ENCODE results near the gene KIF6.
"Not testable (repeated sequence)": the region's sequence is repeated elsewhere in the genome, so short reads cannot be mapped to it uniquely, and the experiment has no call there.

The KIF6 gene

GRCh38 chr6:39754514-39755115 lies 29.4 kb upstream of the KIF6 start:
- Histone ChIP-seq H3K36me3 (ENCODE audit: control insufficient read depth, insufficient read depth, low read length) (no peaks in the 10 kb centered on the region), H3K4me1 (ENCODE audit: control insufficient read depth, insufficient read depth, low read length) (no peaks in the 10 kb centered on the region), H3K9ac (ENCODE audit: low read depth, low read length) (no peak overlapping the region), H3K9me3 (ENCODE audit: control insufficient read depth, insufficient read depth, low read length) (no peaks in the 10 kb centered on the region), H3K27me3 (ENCODE audit: control insufficient read depth, insufficient read depth, low read length) (no peaks in the 10 kb centered on the region), H3K4me3 (ENCODE audit: low read depth, low read length) (no peak overlapping the region)

- Histone ChIP-seq H3K4me1 (ENCODE audit: control insufficient read depth, insufficient read depth, low read length) (no peaks in the 10 kb centered on the region), H3K9ac (ENCODE audit: low read depth, low read length) (no peak overlapping the region), H3K36me3 (ENCODE audit: control insufficient read depth, insufficient read depth, low read length) (no peaks in the 10 kb centered on the region)
Measured at GRCh38 chr6:39753725-39754045, 28.5 kb upstream of the KIF6 start.

GRCh38 chr6:39752835-39753724 lies 27.9 kb upstream of the KIF6 start:
- Histone ChIP-seq H3K9ac (ENCODE audit: low read depth, low read length) (no peak overlapping the region), H3K36me3 (ENCODE audit: control insufficient read depth, insufficient read depth, low read length) (no peaks in the 10 kb centered on the region), H3K4me3 (ENCODE audit: low read depth, low read length) (no peak overlapping the region), H3K9me3 (ENCODE audit: control insufficient read depth, insufficient read depth, low read length) (no peaks in the 10 kb centered on the region), H3K27me3 (ENCODE audit: control insufficient read depth, insufficient read depth, low read length) (no peaks in the 10 kb centered on the region), H3K4me1 (ENCODE audit: control insufficient read depth, insufficient read depth, low read length) (no peaks in the 10 kb centered on the region)

More at GRCh38 chr6:39753725-39754045, 28.5 kb upstream of the KIF6 start:
- no peaks in the 10 kb centered on the region for H3K9me3 ChIP-seq (ENCODE audit: control insufficient read depth, insufficient read depth, low read length)
- no peak overlapping the region for H3K4me3 ChIP-seq (ENCODE audit: low read depth, low read length)
- H3K27me3 ChIP-seq (ENCODE audit: control insufficient read depth, insufficient read depth, low read length), result no peaks in the 10 kb centered on the region

- H3K27me3 ChIP-seq (ENCODE audit: control insufficient read depth, insufficient read depth, low read length), result no peaks in the 10 kb centered on the region
- H3K9ac ChIP-seq (ENCODE audit: low read depth, low read length), result no peak overlapping the region
- H3K36me3 ChIP-seq (ENCODE audit: control insufficient read depth, insufficient read depth, low read length), result no peaks in the 10 kb centered on the region
- no peaks in the 10 kb centered on the region for H3K9me3 ChIP-seq (ENCODE audit: control insufficient read depth, insufficient read depth, low read length)
- H3K4me3 ChIP-seq (ENCODE audit: low read depth, low read length), result no peak overlapping the region
- no peaks in the 10 kb centered on the region for H3K4me1 ChIP-seq (ENCODE audit: control insufficient read depth, insufficient read depth, low read length)
Measured at GRCh38 chr6:39746795-39747194, 21.6 kb upstream of the KIF6 start.

- Histone ChIP-seq H3K9ac (ENCODE audit: low read depth, low read length) (peak overlapping the region; percentile 3), H3K27me3 (ENCODE audit: control insufficient read depth, insufficient read depth, low read length) (no peaks in the 10 kb centered on the region), H3K36me3 (ENCODE audit: control insufficient read depth, insufficient read depth, low read length) (no peaks in the 10 kb centered on the region), H3K4me1 (ENCODE audit: control insufficient read depth, insufficient read depth, low read length) (peaks cover 22% of the 10 kb centered on the region), H3K4me3 (ENCODE audit: low read depth, low read length) (no peak overlapping the region), H3K9me3 (ENCODE audit: control insufficient read depth, insufficient read depth, low read length) (peaks cover 5% of the 10 kb centered on the region)
Measured at GRCh38 chr6:39733704-39734103, 8.5 kb upstream of the KIF6 start.

GRCh38 chr6:39731565-39731964 lies 6.4 kb upstream of the KIF6 start:
- Histone ChIP-seq H3K4me3 (ENCODE audit: low read depth, low read length) (no peak overlapping the region), H3K9me3 (ENCODE audit: control insufficient read depth, insufficient read depth, low read length) (peaks cover 4% of the 10 kb centered on the region), H3K9ac (ENCODE audit: low read depth, low read length) (no peak overlapping the region), H3K36me3 (ENCODE audit: control insufficient read depth, insufficient read depth, low read length) (no peaks in the 10 kb centered on the region), H3K27me3 (ENCODE audit: control insufficient read depth, insufficient read depth, low read length) (no peaks in the 10 kb centered on the region), H3K4me1 (ENCODE audit: control insufficient read depth, insufficient read depth, low read length) (peaks cover 22% of the 10 kb centered on the region)

GRCh38 chr6:39729945-39730344 lies 4.7 kb upstream of the KIF6 start:
- H3K27me3 ChIP-seq (ENCODE audit: control insufficient read depth, insufficient read depth, low read length), result no peaks in the 10 kb centered on the region
- no peaks in the 10 kb centered on the region for H3K36me3 ChIP-seq (ENCODE audit: control insufficient read depth, insufficient read depth, low read length)
- H3K4me1 ChIP-seq (ENCODE audit: control insufficient read depth, insufficient read depth, low read length), result peaks cover 22% of the 10 kb centered on the region
- no peaks in the 10 kb centered on the region for H3K9me3 ChIP-seq (ENCODE audit: control insufficient read depth, insufficient read depth, low read length)
- H3K9ac ChIP-seq (ENCODE audit: low read depth, low read length), result no peak overlapping the region
- no peak overlapping the region for H3K4me3 ChIP-seq (ENCODE audit: low read depth, low read length)

GRCh38 chr6:39725632-39725997 lies 407 bp upstream of the KIF6 start:
- H3K4me3 ChIP-seq (ENCODE audit: low read depth, low read length), result peak overlapping the region; percentile 27
- H3K9ac ChIP-seq (ENCODE audit: low read depth, low read length), result no peak overlapping the region

GRCh38 chr6:39723350-39723749 lies 1.9 kb downstream of the KIF6 start:
- not testable (repeated sequence) for H3K36me3 ChIP-seq (ENCODE audit: control insufficient read depth, insufficient read depth, low read length); H3K27me3 ChIP-seq (ENCODE audit: control insufficient read depth, insufficient read depth, low read length); H3K4me1 ChIP-seq (ENCODE audit: control insufficient read depth, insufficient read depth, low read length); H3K9me3 ChIP-seq (ENCODE audit: control insufficient read depth, insufficient read depth, low read length); H3K9ac ChIP-seq (ENCODE audit: low read depth, low read length); H3K4me3 ChIP-seq (ENCODE audit: low read depth, low read length)

More at GRCh38 chr6:39725632-39725997, 407 bp upstream of the KIF6 start:
- no peaks in the 10 kb centered on the region for H3K9me3 ChIP-seq (ENCODE audit: control insufficient read depth, insufficient read depth, low read length)
- no peaks in the 10 kb centered on the region for H3K36me3 ChIP-seq (ENCODE audit: control insufficient read depth, insufficient read depth, low read length)
- H3K4me1 ChIP-seq (ENCODE audit: control insufficient read depth, insufficient read depth, low read length), result no peaks in the 10 kb centered on the region
- no peaks in the 10 kb centered on the region for H3K27me3 ChIP-seq (ENCODE audit: control insufficient read depth, insufficient read depth, low read length)

GRCh38 chr6:39714802-39715201 lies 10.4 kb downstream of the KIF6 start:
- H3K9me3 ChIP-seq (ENCODE audit: control insufficient read depth, insufficient read depth, low read length), result no peaks in the 10 kb centered on the region
- no peaks in the 10 kb centered on the region for H3K4me1 ChIP-seq (ENCODE audit: control insufficient read depth, insufficient read depth, low read length)
- no peaks in the 10 kb centered on the region for H3K36me3 ChIP-seq (ENCODE audit: control insufficient read depth, insufficient read depth, low read length)
- no peak overlapping the region for H3K4me3 ChIP-seq (ENCODE audit: low read depth, low read length)
- H3K9ac ChIP-seq (ENCODE audit: low read depth, low read length), result no peak overlapping the region
- no peaks in the 10 kb centered on the region for H3K27me3 ChIP-seq (ENCODE audit: control insufficient read depth, insufficient read depth, low read length)

- no peak overlapping the region for H3K4me3 ChIP-seq (ENCODE audit: low read depth, low read length)
- no peaks in the 10 kb centered on the region for H3K36me3 ChIP-seq (ENCODE audit: control insufficient read depth, insufficient read depth, low read length)
- no peak overlapping the region for H3K9ac ChIP-seq (ENCODE audit: low read depth, low read length)
- H3K4me1 ChIP-seq (ENCODE audit: control insufficient read depth, insufficient read depth, low read length), result peaks cover 3% of the 10 kb centered on the region
- no peaks in the 10 kb centered on the region for H3K9me3 ChIP-seq (ENCODE audit: control insufficient read depth, insufficient read depth, low read length)
- H3K27me3 ChIP-seq (ENCODE audit: control insufficient read depth, insufficient read depth, low read length), result no peaks in the 10 kb centered on the region
Measured at GRCh38 chr6:39707962-39708683, 17.1 kb downstream of the KIF6 start.

All from iPS-15b (cell line).